Natural killer cell (primary cell): ENCODE results near the gene SERTAD3. TPM values are rescaled to one million over a fixed set of nuclear protein-coding genes. Genes with fewer than 3 reads are reported as not detected.

ENCODE experiments used
- ATAC-seq, 3 donors: fragments of 150-1000 bp in 2 of 3; fragments of 200-7000 bp in 1 of 3; cut with Tn5 transposase; 1 replicate in 1 of 3; 2 replicates in 2 of 3; pipeline ENCODE4 v1.10.0; 2021; ENCODE audit warnings: mild to moderate bottlenecking in 2 of 3, moderate library complexity in 2 of 3
- DNase-seq, 2 donors: peaks; one replicate each; pipeline versions ENCODE4 v3.0.0 to v3.0.0-alpha.2; 2013 to 2021; ENCODE audit warnings: mixed read lengths in 1 of 2
- H3K27ac ChIP-seq: one replicate; pipeline ENCODE4 v1.5.1; 2013; ENCODE audit warnings: mild to moderate bottlenecking, low read length
- H3K27me3 ChIP-seq: one replicate; pipeline ENCODE4 v1.6.1; 2013; ENCODE audit warnings: low read length; ENCODE audit not compliant: control insufficient read depth, insufficient read depth
- H3K36me3 ChIP-seq: one replicate; pipeline ENCODE4 v1.6.1; 2013; ENCODE audit warnings: low read length; ENCODE audit not compliant: control insufficient read depth, insufficient read depth
- H3K4me1 ChIP-seq: one replicate; pipeline ENCODE4 v1.6.1; 2013; ENCODE audit warnings: low read length; ENCODE audit not compliant: control insufficient read depth, insufficient read depth
- H3K4me3 ChIP-seq: one replicate; pipeline ENCODE4 v1.5.1; 2013; ENCODE audit warnings: low read length
- H3K9me3 ChIP-seq: one replicate; pipeline ENCODE4 v1.6.1; 2013; ENCODE audit warnings: low read length; ENCODE audit not compliant: control insufficient read depth, insufficient read depth
- H3K27ac Mint-ChIP-seq, 2 donors: one replicate each; pipeline ENCODE4 v1.8.0; 2022; ENCODE audit warnings: mild to moderate bottlenecking in 2 of 2, mixed read lengths in 2 of 2, moderate library complexity in 1 of 2
- H3K27me3 Mint-ChIP-seq, 2 donors: one replicate each; pipeline ENCODE4 v1.8.0; 2022; ENCODE audit warnings: low read depth in 2 of 2, mixed read lengths in 2 of 2
- H3K36me3 Mint-ChIP-seq: one replicate; pipeline ENCODE4 v1.8.0; 2022; ENCODE audit warnings: mixed read lengths
- H3K4me1 Mint-ChIP-seq, 2 donors: one replicate each; pipeline ENCODE4 v1.8.0; 2022; ENCODE audit warnings: mixed read lengths in 2 of 2
- H3K4me3 Mint-ChIP-seq: one replicate; pipeline ENCODE4 v1.8.0; 2022; ENCODE audit warnings: mild to moderate bottlenecking, moderate library complexity, mixed read lengths
- H3K9me3 Mint-ChIP-seq, 2 donors: one replicate each; pipeline ENCODE4 v1.8.0; 2022; ENCODE audit warnings: mixed read lengths in 2 of 2
- CTCF ChIP-seq: fragments of 200-600 bp; IDR thresholded peaks from one replicate; pipeline ENCODE4 v1.8.0; 2022; ENCODE audit warnings: antibody characterized with exemption
- WGBS: methylation state at CpG from one replicate; pipeline ENCODE4 v1.1.7; 2013; ENCODE audit warnings: missing lambda C conversion rate; ENCODE audit not compliant: insufficient coverage; 5-methylcytosine and 5-hydroxymethylcytosine counted together
- intact Hi-C: fragments of 100-400 bp; cut with micrococcal nuclease; formaldehyde crosslinking; loops from one replicate; pipeline ENCODE4 v1.14.2; 2022
- total RNA-seq, 4 donors: library from RNA; stranded (reverse); fragments of 120-200 nt in 1 of 4; gene quantifications; one replicate each; pipeline versions ENCODE4 v1.2.3 to v1.2.4, GENCODE V29; 2013 to 2022

The SERTAD3 gene
- total RNA-seq, 3 donors from 2014 or later (not counting 1 experiment from before 2014, with no cell fraction given): 57.3 to 102 (median 83.3) TPM

- Histone ChIP-seq H3K4me1 (peaks cover 31% of the 10 kb centered on the region), H3K27me3 (peaks cover 2% of the 10 kb centered on the region), H3K4me3 (no peak overlapping the region), H3K9me3 (no peaks in the 10 kb centered on the region), H3K27ac (no peak overlapping the region), H3K36me3 (no peaks in the 10 kb centered on the region)
- DNase-seq (no peak), ATAC-seq (no peak)
- no peaks in the 10 kb centered on the region for H3K36me3 Mint-ChIP-seq
- no peak overlapping the region for H3K27ac Mint-ChIP-seq
- no peak for TF ChIP-seq CTCF
- no peak overlapping the region for H3K4me3 Mint-ChIP-seq
- intact Hi-C loops: loop anchor here (10.0 kb wide), 1 partner anchor 313 kb away; the partner anchor contains the start of genes MIA and RAB4B
- peaks cover 5 to 6% of the 10 kb centered on the region in 2 donors for H3K27me3 Mint-ChIP-seq
- no peaks in the 10 kb centered on the region for H3K9me3 Mint-ChIP-seq
- H3K4me1 Mint-ChIP-seq: peaks cover 23 to 25% of the 10 kb centered on the region in 2 donors
- 49% methylated on average over 7 of the region's 7 CpGs for WGBS
Observed at GRCh38 chr19:40461669-40462221, 17.6 kb upstream of the SERTAD3 start.

DNA sequence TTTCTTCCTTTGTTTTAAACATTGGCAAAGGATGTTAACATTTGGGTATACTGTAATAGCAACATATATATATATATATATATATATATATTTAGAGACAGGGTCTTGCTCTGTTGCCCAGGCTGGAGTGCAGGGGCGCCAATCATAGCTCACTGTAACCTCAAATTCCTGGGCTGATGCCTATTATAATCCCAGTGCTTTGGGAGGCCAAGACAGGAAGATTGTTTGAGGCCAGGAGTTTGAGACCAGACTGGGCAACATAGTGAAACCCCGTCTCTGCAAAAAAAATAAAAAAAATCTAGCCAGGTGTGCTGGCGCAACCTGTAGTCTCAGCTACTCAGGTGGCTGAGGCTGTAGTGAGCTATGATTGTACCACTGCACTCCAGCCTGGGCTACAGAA lies 16.1 kb upstream of the SERTAD3 start:
- Mint-ChIP-seq H3K27me3 (no peaks in the 10 kb centered on the region), H3K9me3 (no peaks in the 10 kb centered on the region), H3K36me3 (no peaks in the 10 kb centered on the region), H3K4me3 (no peak overlapping the region), H3K4me1 (peaks cover 8 to 10% of the 10 kb centered on the region in 2 donors), H3K27ac (no peak overlapping the region)
- H3K9me3 ChIP-seq: no peaks in the 10 kb centered on the region
- 89% methylated on average over 3 of the region's 3 CpGs for WGBS
- H3K27ac ChIP-seq: no peak overlapping the region
- intact Hi-C loops: loop anchor here (10.0 kb wide), 1 partner anchor 315 kb away; the partner anchor contains the start of genes MIA and RAB4B
- no peak for DNase-seq
- H3K27me3 ChIP-seq: no peaks in the 10 kb centered on the region
- H3K4me3 ChIP-seq: no peak overlapping the region
- TF ChIP-seq CTCF: no peak
- no peak for ATAC-seq
- H3K4me1 ChIP-seq: peaks cover 16% of the 10 kb centered on the region
- no peaks in the 10 kb centered on the region for H3K36me3 ChIP-seq

DNA sequence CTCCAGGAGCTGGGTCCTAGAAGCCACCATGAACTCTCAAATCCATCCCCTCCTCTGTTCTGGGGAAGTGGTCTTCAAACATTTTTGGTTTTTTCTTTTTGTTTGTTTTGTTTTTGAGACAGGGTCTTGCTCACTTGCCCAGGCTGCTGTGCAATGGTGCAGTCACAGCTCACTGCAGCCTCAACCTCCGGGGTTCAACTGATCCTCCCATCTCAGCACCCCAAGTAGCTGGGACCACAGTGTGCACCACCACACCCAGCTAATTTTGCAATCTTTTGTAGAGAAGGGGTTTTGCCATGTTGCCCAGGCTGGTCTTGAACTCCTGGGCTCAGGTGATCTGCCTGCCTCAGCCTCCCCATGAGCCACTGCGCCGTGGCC lies 14.5 kb upstream of the SERTAD3 start:
- Mint-ChIP-seq H3K9me3 (no peaks in the 10 kb centered on the region), H3K4me3 (no peak overlapping the region), H3K36me3 (no peaks in the 10 kb centered on the region), H3K4me1 (no peaks in the 10 kb centered on the region), H3K27ac (no peak overlapping the region), H3K27me3 (no peaks in the 10 kb centered on the region)
- no peak overlapping the region for H3K4me3 ChIP-seq
- DNase-seq (no peak), ATAC-seq (no peak)
- no peak overlapping the region for H3K27ac ChIP-seq
- no peaks in the 10 kb centered on the region for H3K27me3 ChIP-seq
- no peaks in the 10 kb centered on the region for H3K9me3 ChIP-seq
- 94% methylated on average over 3 of the region's 3 CpGs for WGBS
- TF ChIP-seq CTCF: no peak
- peaks cover 5% of the 10 kb centered on the region for H3K4me1 ChIP-seq
- H3K36me3 ChIP-seq: no peaks in the 10 kb centered on the region
- intact Hi-C loops: no loop called here
